ENCODE results near the gene MRPL18.

DNA sequence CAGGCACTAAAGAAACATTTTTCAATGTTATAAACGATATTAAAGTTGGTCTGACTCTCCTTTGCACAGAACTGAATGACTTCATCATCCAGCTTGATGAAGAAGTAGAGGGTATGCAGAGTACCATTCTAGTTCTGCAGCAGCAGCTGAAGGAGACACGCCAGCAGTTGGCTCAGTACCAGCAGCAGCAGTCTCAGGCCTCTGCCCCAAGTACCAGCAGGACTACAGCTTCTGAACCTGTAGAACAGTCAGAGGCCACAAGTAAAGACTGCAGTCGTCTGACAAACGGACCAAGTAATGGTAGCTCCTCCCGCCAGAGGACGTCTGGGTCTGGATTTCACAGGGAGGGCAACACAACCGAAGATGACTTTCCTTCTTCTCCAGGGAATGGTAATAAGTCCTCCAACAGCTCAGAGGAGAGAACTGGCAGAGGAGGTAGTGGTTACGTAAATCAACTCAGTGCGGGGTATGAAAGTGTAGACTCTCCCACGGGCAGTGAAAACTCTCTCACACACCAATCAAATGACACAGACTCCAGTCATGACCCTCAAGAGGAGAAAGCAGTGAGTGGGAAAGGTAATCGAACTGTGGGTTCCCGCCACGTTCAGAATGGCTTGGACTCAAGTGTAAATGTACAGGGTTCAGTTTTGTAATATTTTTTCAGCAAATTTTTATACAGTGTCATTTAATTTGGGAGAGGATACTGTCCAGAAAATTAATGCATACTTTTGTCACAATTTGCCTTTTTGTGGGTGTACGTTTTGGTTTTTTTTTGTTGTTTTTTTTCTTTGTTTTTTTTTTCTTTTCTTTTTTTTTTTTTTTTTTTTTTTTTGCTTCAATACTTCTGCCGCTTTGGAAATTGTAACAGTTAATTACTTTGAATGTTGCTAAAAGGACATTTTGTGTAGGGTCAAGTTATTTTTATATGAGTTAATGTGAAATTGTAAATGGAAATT, 35.0 kb upstream of the MRPL18 start:
- TF ChIP-seq EZH2 (IDR thresholded peaks at IDR 0.05; ENCODE audit: borderline replicate concordance): no peak
- TF ChIP-seq, protein P1, sequence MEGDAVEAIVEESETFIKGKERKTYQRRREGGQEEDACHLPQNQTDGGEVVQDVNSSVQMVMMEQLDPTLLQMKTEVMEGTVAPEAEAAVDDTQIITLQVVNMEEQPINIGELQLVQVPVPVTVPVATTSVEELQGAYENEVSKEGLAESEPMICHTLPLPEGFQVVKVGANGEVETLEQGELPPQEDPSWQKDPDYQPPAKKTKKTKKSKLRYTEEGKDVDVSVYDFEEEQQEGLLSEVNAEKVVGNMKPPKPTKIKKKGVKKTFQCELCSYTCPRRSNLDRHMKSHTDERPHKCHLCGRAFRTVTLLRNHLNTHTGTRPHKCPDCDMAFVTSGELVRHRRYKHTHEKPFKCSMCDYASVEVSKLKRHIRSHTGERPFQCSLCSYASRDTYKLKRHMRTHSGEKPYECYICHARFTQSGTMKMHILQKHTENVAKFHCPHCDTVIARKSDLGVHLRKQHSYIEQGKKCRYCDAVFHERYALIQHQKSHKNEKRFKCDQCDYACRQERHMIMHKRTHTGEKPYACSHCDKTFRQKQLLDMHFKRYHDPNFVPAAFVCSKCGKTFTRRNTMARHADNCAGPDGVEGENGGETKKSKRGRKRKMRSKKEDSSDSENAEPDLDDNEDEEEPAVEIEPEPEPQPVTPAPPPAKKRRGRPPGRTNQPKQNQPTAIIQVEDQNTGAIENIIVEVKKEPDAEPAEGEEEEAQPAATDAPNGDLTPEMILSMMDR (IDR thresholded peaks at IDR 0.05; ENCODE audit: poor library complexity): no peak
